GM12891 (cell line): Measurements from ENCODE around the gene TULP1.

Experiments
- PAX5 ChIP-seq: IDR thresholded peaks from 2 replicates; pipeline ENCODE4 v1.6.1; 2011; ENCODE audit warnings: low read length, moderate library complexity, mild to moderate bottlenecking; ENCODE audit not compliant: insufficient read depth, severe bottlenecking
- POLR2A ChIP-seq: IDR thresholded peaks from 2 replicates; pipeline ENCODE4 v1.6.1; 2011; ENCODE audit warnings: low read depth, low read length, control low read depth
- POLR2AphosphoS5 ChIP-seq: IDR thresholded peaks from 2 replicates; pipeline ENCODE4 v1.6.1; 2011; ENCODE audit warnings: low read depth, low read length, control low read depth
- TAF1 ChIP-seq: IDR thresholded peaks from 2 replicates; pipeline ENCODE4 v1.6.1; 2011; ENCODE audit warnings: low read depth, low read length, control low read depth

- TF ChIP-seq POLR2AphosphoS5, result no peak
- no peak for TF ChIP-seq POLR2A
- TF ChIP-seq TAF1, result no peak
- TF ChIP-seq PAX5, result no peak
These were observed 9.5 kb upstream of the TULP1 start for GRCh38 chr6:35522151-35522550.
